Vagina (tissue), 2 donors: ENCODE results near the gene ACTL7A. TPM values are rescaled to one million over a fixed set of nuclear protein-coding genes. Genes with fewer than 3 reads are reported as not detected.

ENCODE experiments used
- DNase-seq, 2 donors: peaks; one replicate each; pipeline ENCODE4 v3.0.0-alpha.2; 2017; ENCODE audit errors: extremely low spot score in 2 of 2
- H3K27ac ChIP-seq: fragments of 200-600 bp; sonication (generic); one replicate; pipeline ENCODE4 v1.5.1; 2019
- H3K27me3 ChIP-seq: fragments of 200-600 bp; sonication (generic); one replicate; pipeline ENCODE4 v1.5.1; 2019
- H3K36me3 ChIP-seq, 2 donors: fragments of 200-600 bp; sonication (generic); one replicate each; pipeline ENCODE4 v1.5.1; 2017 to 2019
- H3K4me1 ChIP-seq: fragments of 200-600 bp; sonication (generic); one replicate; pipeline ENCODE4 v1.5.1; 2019
- H3K4me3 ChIP-seq, 2 donors: fragments of 200-600 bp; sonication (generic); 1 replicate in 1 of 2; 2 replicates in 1 of 2; pipeline ENCODE4 v1.5.1; 2016 to 2019
- H3K9me3 ChIP-seq: fragments of 200-600 bp; sonication (generic); one replicate; pipeline ENCODE4 v1.5.1; 2019
- POLR2A ChIP-seq, 2 donors: fragments of 450-650 bp; IDR thresholded peaks; one replicate each; pipeline ENCODE4 v1.6.1; 2017; ENCODE audit warnings: antibody characterized with exemption in 2 of 2, mild to moderate bottlenecking in 2 of 2, moderate library complexity in 2 of 2
- POLR2AphosphoS5 ChIP-seq, 2 donors: sonication (generic); formaldehyde crosslinking; IDR thresholded peaks; one replicate each; pipeline ENCODE4 v1.9.0; 2017; ENCODE audit warnings: antibody characterized with exemption in 2 of 2, mild to moderate bottlenecking in 2 of 2, low read depth in 1 of 2; ENCODE audit not compliant: insufficient read depth in 1 of 2
- intact Hi-C: fragments of 100-400 bp; cut with DNase I; formaldehyde crosslinking; loops from one replicate; pipeline ENCODE4 v1.15.1; 2023
- total RNA-seq: library from RNA; depleted of rRNA; stranded (reverse); fragments of >200 nt; gene quantifications from one replicate; pipeline ENCODE4 v1.2.3, GENCODE V29; 2016
- TF ChIP-seq, protein P1 (sequence below), 3 experiments: fragments of 450-650 bp in 2 of 3; fragments of 200-600 bp in 1 of 3; sonication (generic) in 1 of 3; IDR thresholded peaks; one replicate each; pipeline ENCODE4 v1.5.1; 2017 to 2019; ENCODE audit warnings: antibody characterized with exemption in 3 of 3, mild to moderate bottlenecking in 2 of 3, moderate library complexity in 2 of 3

Gene ACTL7A
- total RNA-seq, 1 donor from 2014 or later = not detected

DNA sequence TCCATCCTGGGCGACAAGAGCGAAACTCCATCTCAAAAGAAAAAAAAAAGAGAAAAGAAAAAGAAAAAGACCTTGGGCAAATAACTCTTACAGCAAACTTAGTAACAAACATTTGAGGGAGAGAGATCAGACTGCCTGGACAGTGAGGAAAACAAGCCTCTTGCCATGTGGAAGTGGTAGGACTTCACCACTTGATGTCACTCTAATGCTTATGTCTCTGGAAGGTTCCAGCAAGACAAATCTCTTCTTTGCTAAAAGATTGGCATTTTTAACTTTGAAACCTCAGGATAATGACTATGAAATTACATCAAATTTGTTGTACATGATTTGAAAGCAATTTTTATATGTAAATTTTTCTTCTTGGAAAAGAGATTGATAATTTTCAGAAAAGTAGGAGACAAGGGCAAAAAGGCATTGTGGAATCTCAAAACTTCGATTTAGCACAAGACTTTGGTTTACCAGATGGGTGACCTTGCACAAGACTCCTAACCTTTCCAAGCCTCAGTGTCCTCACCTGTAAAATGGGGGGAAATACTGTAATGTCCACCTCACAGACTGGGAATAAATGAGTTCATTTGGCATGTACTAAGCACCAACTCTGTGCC lies 11.7 kb upstream of the ACTL7A start:
- H3K36me3 ChIP-seq = no peaks in the 10 kb centered on the region

DNA sequence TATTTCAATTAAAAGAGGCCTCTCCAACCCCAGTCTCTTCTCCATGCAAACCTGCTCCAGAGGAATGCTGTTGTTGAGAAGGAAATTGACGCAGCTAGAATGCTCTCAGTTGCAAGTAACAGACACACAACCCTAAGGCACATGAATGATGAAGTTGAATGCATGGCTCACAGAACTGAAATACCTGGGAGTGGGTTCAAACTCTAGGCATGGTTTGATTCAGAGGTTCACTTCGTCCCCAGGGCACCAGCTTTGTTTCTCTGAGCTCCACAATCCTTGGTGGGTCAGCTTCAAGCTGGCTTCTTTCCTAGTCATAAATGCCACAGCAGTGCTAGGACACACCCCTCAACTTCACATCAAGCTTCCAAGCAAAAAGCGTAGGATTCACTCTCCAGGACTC lies 10.9 kb upstream of the ACTL7A start:
- H3K9me3 ChIP-seq = no peaks in the 10 kb centered on the region
- H3K27ac ChIP-seq = no peak overlapping the region
- H3K36me3 ChIP-seq = no peaks in the 10 kb centered on the region
- H3K4me1 ChIP-seq = no peaks in the 10 kb centered on the region
- no peak for TF ChIP-seq POLR2AphosphoS5 (IDR thresholded peaks at IDR 0.05; ENCODE audit: insufficient read depth in 1 of 2, low read depth in 1 of 2)
- no peak for TF ChIP-seq POLR2A (IDR thresholded peaks at IDR 0.05)
- TF ChIP-seq, protein P1, sequence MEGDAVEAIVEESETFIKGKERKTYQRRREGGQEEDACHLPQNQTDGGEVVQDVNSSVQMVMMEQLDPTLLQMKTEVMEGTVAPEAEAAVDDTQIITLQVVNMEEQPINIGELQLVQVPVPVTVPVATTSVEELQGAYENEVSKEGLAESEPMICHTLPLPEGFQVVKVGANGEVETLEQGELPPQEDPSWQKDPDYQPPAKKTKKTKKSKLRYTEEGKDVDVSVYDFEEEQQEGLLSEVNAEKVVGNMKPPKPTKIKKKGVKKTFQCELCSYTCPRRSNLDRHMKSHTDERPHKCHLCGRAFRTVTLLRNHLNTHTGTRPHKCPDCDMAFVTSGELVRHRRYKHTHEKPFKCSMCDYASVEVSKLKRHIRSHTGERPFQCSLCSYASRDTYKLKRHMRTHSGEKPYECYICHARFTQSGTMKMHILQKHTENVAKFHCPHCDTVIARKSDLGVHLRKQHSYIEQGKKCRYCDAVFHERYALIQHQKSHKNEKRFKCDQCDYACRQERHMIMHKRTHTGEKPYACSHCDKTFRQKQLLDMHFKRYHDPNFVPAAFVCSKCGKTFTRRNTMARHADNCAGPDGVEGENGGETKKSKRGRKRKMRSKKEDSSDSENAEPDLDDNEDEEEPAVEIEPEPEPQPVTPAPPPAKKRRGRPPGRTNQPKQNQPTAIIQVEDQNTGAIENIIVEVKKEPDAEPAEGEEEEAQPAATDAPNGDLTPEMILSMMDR (IDR thresholded peaks at IDR 0.05) = no peak
- intact Hi-C loops = no loop called here
- peak in 1 of 2 donors; percentile 64 for DNase-seq
- H3K4me3 ChIP-seq = no peak overlapping the region
- H3K27me3 ChIP-seq = no peaks in the 10 kb centered on the region

More for the DNA sequence above, 11.7 kb upstream of the ACTL7A start:
- Histone ChIP-seq H3K27ac (no peak overlapping the region), H3K4me1 (no peaks in the 10 kb centered on the region), H3K4me3 (no peak overlapping the region), H3K9me3 (no peaks in the 10 kb centered on the region), H3K27me3 (no peaks in the 10 kb centered on the region)
- intact Hi-C loops = no loop called here
- DNase-seq = peak in 1 of 2 donors; percentile 9
- no peak for TF ChIP-seq POLR2AphosphoS5 (IDR thresholded peaks at IDR 0.05; ENCODE audit: insufficient read depth in 1 of 2, low read depth in 1 of 2)
- no peak for TF ChIP-seq POLR2A (IDR thresholded peaks at IDR 0.05)
- TF ChIP-seq, protein P1 (IDR thresholded peaks at IDR 0.05) = no peak

DNA sequence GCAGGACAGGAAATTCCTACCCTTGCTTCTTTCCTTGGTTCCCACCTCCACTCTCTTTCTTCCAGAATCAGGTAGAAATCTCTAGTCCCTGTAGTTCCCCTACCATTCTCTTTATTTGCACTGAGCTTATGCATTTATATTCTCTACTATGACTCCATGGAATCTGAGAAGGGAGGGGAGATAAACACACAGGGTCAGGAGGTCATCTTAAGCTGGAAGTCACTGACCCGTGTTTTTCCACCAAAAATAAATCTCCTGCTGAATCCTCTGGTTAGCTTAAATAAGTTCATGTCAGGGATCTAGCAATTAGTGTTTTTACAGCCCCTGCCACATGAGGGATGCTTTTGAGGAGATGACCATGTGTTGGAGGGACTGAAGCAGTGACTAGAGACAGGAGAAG lies 10.0 kb upstream of the ACTL7A start:
- Histone ChIP-seq H3K4me3 (no peak overlapping the region), H3K36me3 (no peaks in the 10 kb centered on the region), H3K9me3 (no peaks in the 10 kb centered on the region), H3K27me3 (no peaks in the 10 kb centered on the region), H3K4me1 (no peaks in the 10 kb centered on the region), H3K27ac (no peak overlapping the region)
- TF ChIP-seq, protein P1 (IDR thresholded peaks at IDR 0.05) = no peak
- TF ChIP-seq POLR2A (IDR thresholded peaks at IDR 0.05) (no peak), POLR2AphosphoS5 (IDR thresholded peaks at IDR 0.05; ENCODE audit: insufficient read depth in 1 of 2, low read depth in 1 of 2) (no peak)
- DNase-seq = peak in 1 of 2 donors; percentile 28
- intact Hi-C loops = no loop called here

DNA sequence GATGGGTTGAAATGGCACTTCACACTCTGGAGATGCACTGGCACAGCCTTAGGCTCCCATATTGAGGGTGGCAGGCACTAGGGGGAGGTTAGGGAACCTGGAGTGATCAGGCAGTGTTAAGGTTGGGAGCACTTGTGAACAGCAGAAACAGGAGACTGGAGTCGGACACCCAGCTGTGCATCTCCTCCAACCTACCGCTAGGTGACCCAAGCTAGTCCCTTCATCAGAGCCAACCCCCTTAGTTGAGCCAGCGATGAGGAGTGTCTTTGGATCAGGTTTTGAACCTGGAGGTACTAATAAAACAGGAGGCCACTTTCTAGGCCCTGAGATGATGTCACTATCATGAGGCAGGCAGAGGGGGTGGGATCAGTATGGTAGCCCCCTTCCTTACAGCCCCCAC lies 8.0 kb upstream of the ACTL7A start:
- TF ChIP-seq POLR2AphosphoS5 (IDR thresholded peaks at IDR 0.05; ENCODE audit: insufficient read depth in 1 of 2, low read depth in 1 of 2) (no peak), POLR2A (IDR thresholded peaks at IDR 0.05) (no peak)
- TF ChIP-seq, protein P1 (IDR thresholded peaks at IDR 0.05) = no peak
- no peak for DNase-seq
- Histone ChIP-seq H3K4me1 (no peaks in the 10 kb centered on the region), H3K4me3 (no peak overlapping the region), H3K27me3 (no peaks in the 10 kb centered on the region), H3K9me3 (no peaks in the 10 kb centered on the region), H3K36me3 (no peaks in the 10 kb centered on the region), H3K27ac (no peak overlapping the region)
- intact Hi-C loops = no loop called here

DNA sequence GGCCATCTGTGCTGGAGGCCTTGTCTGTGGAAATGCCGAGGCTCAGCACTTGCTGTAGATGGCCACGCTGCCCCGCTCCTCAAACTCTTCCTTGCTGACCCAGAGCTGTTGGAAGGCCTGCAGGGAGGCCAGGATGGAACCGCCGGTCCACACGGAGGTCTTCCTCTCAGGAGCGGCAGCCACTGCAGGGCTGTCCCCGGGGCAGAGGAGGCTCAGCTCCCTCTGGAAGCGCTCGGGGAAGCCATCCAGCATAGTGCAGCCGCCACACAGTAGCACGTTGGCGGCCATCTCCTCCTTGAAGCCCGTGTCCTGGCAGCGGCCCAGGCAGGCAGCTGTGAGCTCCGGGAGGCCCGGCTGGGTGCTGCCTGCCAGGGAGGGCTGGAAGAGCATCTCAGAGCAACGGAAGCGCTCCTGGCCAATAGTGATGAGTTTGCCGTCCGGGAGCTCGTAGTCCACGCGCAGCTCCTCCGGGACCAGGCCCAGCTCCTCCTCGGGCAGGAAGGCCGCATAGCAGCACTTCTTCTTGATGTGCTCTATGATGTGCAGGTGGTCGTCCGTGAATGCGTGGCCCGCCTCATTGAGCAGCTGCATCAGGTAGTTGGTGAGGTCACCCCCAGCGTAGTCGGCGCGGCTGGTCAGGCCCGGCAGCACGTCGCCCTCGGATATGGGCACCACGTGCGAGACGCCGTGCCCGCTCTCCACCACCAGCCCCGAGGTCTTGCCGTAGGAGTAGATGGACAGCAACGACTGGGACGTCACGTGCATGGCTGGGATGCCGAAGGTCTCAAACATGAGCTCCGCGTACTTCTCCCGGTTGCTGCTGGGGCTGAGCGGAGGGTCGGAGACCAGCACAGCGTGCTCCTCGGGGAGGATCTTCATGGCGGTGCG lies 7.2 kb upstream of the ACTL7A start:
- Histone ChIP-seq H3K36me3 (no peaks in the 10 kb centered on the region), H3K9me3 (no peaks in the 10 kb centered on the region), H3K27ac (no peak overlapping the region), H3K4me1 (no peaks in the 10 kb centered on the region), H3K4me3 (no peak overlapping the region), H3K27me3 (no peaks in the 10 kb centered on the region)
- intact Hi-C loops = no loop called here
- no peak for DNase-seq
- TF ChIP-seq, protein P1 (IDR thresholded peaks at IDR 0.05) = no peak
- TF ChIP-seq POLR2A (IDR thresholded peaks at IDR 0.05) (no peak), POLR2AphosphoS5 (IDR thresholded peaks at IDR 0.05; ENCODE audit: insufficient read depth in 1 of 2, low read depth in 1 of 2) (no peak)
